Measurements from ENCODE around the gene RNGTT. TPM values are rescaled to one million over a fixed set of nuclear protein-coding genes. Genes with fewer than 3 reads are reported as not detected.
"Not testable (repeated sequence)": the region's sequence is repeated elsewhere in the genome, so short reads cannot be mapped to it uniquely, and the experiment has no call there.

Gene RNGTT
- total RNA-seq, 2 experiments from 2014 or later: 22.1 to 22.2 TPM

DNA sequence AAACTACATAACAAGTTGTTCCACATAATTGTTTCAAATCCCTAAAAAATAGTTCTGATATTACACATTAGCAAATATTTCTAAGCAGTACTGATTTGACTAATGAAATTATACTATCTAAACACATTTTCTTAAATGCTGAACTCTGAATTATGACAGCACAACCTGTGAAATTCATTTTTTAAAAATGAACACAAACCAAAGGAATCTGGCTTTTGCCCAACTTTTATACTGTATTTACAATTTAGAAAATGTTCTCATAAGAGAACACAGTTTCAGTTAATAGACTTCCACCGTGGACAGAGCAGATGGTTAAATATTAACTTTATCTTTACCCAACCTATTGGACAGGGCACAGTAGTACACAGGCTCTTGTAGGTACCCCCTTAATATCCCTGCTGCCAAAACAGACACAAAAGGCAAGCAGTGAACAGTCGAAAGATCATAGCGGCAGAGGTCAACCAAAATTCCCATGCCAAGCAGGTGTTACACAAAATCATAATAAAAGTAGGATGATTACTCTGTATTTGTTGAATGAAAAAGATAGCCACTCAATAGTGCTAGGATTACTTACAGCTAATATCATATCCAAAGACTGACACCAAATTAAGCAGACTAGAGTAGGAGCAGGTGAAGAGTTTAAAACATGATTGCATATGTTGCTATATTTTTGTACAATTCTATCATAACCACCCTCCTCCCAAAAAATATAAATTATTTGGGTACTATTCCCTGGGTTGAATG, 122.5 kb downstream of the RNGTT start:
- peaks cover 47% of the 10 kb centered on the region for H3K36me3 Mint-ChIP-seq (ENCODE audit: low read depth)
- TF ChIP-seq, protein P1, sequence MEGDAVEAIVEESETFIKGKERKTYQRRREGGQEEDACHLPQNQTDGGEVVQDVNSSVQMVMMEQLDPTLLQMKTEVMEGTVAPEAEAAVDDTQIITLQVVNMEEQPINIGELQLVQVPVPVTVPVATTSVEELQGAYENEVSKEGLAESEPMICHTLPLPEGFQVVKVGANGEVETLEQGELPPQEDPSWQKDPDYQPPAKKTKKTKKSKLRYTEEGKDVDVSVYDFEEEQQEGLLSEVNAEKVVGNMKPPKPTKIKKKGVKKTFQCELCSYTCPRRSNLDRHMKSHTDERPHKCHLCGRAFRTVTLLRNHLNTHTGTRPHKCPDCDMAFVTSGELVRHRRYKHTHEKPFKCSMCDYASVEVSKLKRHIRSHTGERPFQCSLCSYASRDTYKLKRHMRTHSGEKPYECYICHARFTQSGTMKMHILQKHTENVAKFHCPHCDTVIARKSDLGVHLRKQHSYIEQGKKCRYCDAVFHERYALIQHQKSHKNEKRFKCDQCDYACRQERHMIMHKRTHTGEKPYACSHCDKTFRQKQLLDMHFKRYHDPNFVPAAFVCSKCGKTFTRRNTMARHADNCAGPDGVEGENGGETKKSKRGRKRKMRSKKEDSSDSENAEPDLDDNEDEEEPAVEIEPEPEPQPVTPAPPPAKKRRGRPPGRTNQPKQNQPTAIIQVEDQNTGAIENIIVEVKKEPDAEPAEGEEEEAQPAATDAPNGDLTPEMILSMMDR (IDR thresholded peaks at IDR 0.05): no peak
- peaks cover 2% of the 10 kb centered on the region for H3K4me1 Mint-ChIP-seq (ENCODE audit: low read depth)

DNA sequence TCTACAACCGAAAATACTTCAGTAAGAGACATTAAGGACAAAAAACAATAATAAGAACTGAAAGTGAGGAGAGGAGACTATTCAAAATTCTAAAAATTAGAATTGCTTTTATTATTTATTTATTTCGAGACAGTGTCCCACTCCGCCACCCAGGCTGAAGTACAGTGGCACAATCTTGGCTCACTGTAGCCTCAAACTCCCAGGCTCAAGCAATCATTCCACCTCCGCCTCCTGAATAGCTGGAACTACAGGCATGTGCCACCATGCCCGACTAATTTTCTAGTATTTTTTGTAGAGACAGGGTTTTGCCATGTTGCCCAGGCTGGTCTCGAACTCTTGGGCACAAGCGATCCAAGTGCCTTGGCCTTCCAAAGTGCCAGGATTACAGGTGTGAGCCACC, 123.1 kb downstream of the RNGTT start:
- ChIA-PET POLR2A (no interaction called here), CTCF (interaction anchor here (1.4 kb wide), 1 partner anchor 30 kb away, joined by 4 read pairs; no protein-coding TSS in a partner anchor)
- peaks cover 52% of the 10 kb centered on the region for H3K36me3 Mint-ChIP-seq (ENCODE audit: low read depth)
- no peak overlapping the region for H3K4me3 Mint-ChIP-seq
- TF ChIP-seq, protein P1 (IDR thresholded peaks at IDR 0.05): no peak
- intact Hi-C loops (cut with micrococcal nuclease): no loop called here
- no peak overlapping the region for H3K27ac Mint-ChIP-seq
- H3K4me1 Mint-ChIP-seq (ENCODE audit: low read depth): peaks cover 2% of the 10 kb centered on the region
- peaks cover 10% of the 10 kb centered on the region for H3K9me3 Mint-ChIP-seq
- ATAC-seq (no peak), DNase-seq (no peak)
- H3K27me3 Mint-ChIP-seq: no peaks in the 10 kb centered on the region

More for the DNA sequence above, 122.5 kb downstream of the RNGTT start:
- ATAC-seq (no peak), DNase-seq (no peak)
- Mint-ChIP-seq H3K4me3 (no peak overlapping the region), H3K9me3 (peaks cover 7% of the 10 kb centered on the region), H3K27me3 (no peaks in the 10 kb centered on the region), H3K27ac (no peak overlapping the region)
- ChIA-PET POLR2A (no interaction called here), CTCF (no interaction called here)
- intact Hi-C loops (cut with micrococcal nuclease): no loop called here

DNA sequence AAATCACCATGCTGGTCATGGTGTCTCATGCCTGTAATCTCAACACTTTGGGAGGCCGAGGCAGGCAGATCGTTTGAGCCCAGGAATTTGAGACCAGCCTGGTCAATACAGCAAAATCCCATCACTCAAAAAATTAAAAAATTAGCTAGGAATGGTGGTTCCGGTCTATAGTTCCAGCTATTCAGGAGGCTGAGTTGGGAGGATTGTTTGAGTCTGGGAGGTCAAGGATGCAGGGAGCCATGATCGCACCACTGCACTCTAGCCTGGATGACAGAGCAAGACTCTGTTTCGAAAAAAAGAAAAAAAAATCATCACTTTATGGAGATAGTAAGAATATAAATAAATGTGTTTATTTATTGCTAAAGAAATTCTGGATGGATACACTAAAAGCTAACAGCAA, 124.1 kb downstream of the RNGTT start:
- no peak overlapping the region for H3K27ac Mint-ChIP-seq
- peaks cover 16% of the 10 kb centered on the region for H3K9me3 Mint-ChIP-seq
- TF ChIP-seq, protein P1 (IDR thresholded peaks at IDR 0.05): no peak
- ChIA-PET POLR2A (no interaction called here), CTCF (interaction anchor here (1.4 kb wide), 1 partner anchor 32 kb away, joined by 4 read pairs; no protein-coding TSS in a partner anchor)
- H3K36me3 Mint-ChIP-seq (ENCODE audit: low read depth): peaks cover 54% of the 10 kb centered on the region
- H3K4me1 Mint-ChIP-seq (ENCODE audit: low read depth): peaks cover 2% of the 10 kb centered on the region
- no peak overlapping the region for H3K4me3 Mint-ChIP-seq
- no peak for ATAC-seq
- intact Hi-C loops (cut with micrococcal nuclease): no loop called here
- no peaks in the 10 kb centered on the region for H3K27me3 Mint-ChIP-seq
- no peak for DNase-seq

DNA sequence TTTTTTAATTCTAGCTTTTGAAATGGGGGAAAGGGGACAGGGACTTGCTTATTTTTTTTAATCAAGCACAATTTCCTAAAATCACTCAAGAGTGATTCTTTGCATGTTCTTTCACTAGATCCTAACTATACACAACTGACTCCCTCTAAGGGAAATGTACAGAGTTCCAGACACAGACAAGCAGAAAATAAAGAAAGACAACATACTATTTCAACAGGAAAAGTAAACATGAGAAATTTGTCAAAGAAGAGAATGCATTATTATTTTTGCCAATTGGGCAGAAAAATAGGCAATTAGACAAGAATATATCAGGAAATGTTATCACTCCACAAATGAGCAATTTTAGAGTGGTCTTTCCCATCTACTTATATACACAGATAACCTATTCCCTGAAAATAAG, 128.2 kb downstream of the RNGTT start:
- no peak for ATAC-seq
- H3K4me3 Mint-ChIP-seq: no peak overlapping the region
- H3K36me3 Mint-ChIP-seq (ENCODE audit: low read depth): peaks cover 71% of the 10 kb centered on the region
- TF ChIP-seq, protein P1 (IDR thresholded peaks at IDR 0.05): no peak
- peaks cover 50% of the 10 kb centered on the region for H3K9me3 Mint-ChIP-seq
- H3K4me1 Mint-ChIP-seq (ENCODE audit: low read depth): no peaks in the 10 kb centered on the region
- H3K27ac Mint-ChIP-seq: no peak overlapping the region
- H3K27me3 Mint-ChIP-seq: no peaks in the 10 kb centered on the region
- no peak for DNase-seq
- POLR2A ChIA-PET: no interaction called here
- CTCF ChIA-PET: no interaction called here
- intact Hi-C loops (cut with micrococcal nuclease): no loop called here

DNA sequence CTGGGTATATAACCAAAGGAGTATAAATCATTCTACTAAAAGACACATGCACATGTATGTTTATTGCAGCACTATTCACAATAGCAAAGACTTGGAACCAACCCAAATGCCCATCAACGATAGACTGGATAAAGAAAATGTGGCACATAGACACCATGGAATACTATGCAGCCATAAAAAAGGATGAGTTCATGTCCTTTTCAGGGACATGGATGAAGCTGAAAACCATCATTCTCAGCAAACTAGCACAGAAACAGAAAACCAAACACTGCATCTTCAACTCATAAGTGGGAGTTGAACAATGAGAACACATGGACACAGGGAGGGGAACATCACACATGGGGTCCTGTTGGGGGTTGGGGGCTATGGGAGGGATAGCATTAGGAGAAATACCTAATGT, 130.3 kb downstream of the RNGTT start:
- CTCF ChIA-PET: not testable (repeated sequence)
- H3K9me3 Mint-ChIP-seq: peaks cover 55% of the 10 kb centered on the region
- peaks cover 79% of the 10 kb centered on the region for H3K36me3 Mint-ChIP-seq (ENCODE audit: low read depth)

DNA sequence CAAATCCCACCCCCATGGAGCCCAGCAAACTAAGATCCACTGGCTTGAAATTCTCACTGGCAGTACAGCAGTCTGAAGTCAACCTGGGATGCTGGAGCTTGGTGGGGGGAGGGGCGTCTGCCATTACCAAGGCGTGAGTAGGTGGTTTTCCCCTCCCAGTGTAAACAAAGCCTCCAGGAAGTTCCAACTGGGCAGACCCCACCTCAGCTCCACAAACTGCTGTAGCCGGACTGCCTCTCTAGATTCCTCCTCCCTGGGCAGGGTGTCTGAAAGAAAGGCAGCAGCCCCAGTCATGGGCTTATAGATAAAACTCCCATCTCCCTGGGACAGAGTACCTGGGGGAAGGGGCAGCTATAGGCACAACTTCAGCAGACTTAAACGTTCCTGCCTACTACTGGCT, 135.8 kb downstream of the RNGTT start:
- H3K4me3 Mint-ChIP-seq; H3K4me1 Mint-ChIP-seq (ENCODE audit: low read depth); H3K27me3 Mint-ChIP-seq; intact Hi-C loops (cut with micrococcal nuclease); H3K27ac Mint-ChIP-seq; POLR2A ChIA-PET; DNase-seq; ATAC-seq; CTCF ChIA-PET: not testable (repeated sequence)
- peaks cover 26% of the 10 kb centered on the region for H3K9me3 Mint-ChIP-seq
- H3K36me3 Mint-ChIP-seq (ENCODE audit: low read depth): peaks cover 56% of the 10 kb centered on the region

More for the DNA sequence above, 130.3 kb downstream of the RNGTT start:
- DNase-seq; H3K27me3 Mint-ChIP-seq; H3K4me3 Mint-ChIP-seq; H3K4me1 Mint-ChIP-seq (ENCODE audit: low read depth); ATAC-seq; POLR2A ChIA-PET; H3K27ac Mint-ChIP-seq; intact Hi-C loops (cut with micrococcal nuclease): not testable (repeated sequence)

All from activated CD8-positive, alpha-beta T cell treated with anti-CD3 and anti-CD28 coated beads for 36 hours (primary cell).